HL-60 (cell line): ENCODE measurements around the gene TMEFF2.

Experiments
- POLR2AphosphoS5 ChIP-seq: IDR thresholded peaks from 2 replicates; pipeline ENCODE4 v1.6.1; 2012; ENCODE audit warnings: low read depth
- TF ChIP-seq, protein P1 (sequence below): IDR thresholded peaks from one replicate; pipeline ENCODE4 v1.5.1; 2011; ENCODE audit warnings: low read length, control low read depth, inconsistent platforms; ENCODE audit not compliant: insufficient read depth

DNA sequence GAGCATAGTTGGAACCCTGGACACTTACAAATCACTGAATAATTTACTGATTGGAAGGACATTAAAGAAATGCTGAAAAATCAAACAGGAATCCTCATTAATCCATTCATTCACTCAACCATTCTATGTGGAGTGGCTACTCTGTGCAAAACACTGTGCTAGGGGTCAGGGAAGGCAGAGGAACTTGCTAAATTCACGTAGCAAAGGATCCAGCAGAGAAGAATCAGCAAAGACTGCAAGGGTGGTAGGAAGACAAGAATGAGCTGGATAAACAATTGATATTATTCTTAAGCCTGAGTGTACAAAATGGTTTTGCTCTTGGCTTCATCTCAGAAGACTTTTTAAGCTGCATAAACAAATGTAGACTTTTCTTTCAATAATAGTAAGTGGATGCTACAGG is 183.5 kb downstream of the TMEFF2 start:
- TF ChIP-seq, protein P1, sequence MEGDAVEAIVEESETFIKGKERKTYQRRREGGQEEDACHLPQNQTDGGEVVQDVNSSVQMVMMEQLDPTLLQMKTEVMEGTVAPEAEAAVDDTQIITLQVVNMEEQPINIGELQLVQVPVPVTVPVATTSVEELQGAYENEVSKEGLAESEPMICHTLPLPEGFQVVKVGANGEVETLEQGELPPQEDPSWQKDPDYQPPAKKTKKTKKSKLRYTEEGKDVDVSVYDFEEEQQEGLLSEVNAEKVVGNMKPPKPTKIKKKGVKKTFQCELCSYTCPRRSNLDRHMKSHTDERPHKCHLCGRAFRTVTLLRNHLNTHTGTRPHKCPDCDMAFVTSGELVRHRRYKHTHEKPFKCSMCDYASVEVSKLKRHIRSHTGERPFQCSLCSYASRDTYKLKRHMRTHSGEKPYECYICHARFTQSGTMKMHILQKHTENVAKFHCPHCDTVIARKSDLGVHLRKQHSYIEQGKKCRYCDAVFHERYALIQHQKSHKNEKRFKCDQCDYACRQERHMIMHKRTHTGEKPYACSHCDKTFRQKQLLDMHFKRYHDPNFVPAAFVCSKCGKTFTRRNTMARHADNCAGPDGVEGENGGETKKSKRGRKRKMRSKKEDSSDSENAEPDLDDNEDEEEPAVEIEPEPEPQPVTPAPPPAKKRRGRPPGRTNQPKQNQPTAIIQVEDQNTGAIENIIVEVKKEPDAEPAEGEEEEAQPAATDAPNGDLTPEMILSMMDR: no peak
- TF ChIP-seq POLR2AphosphoS5: no peak
